Posterior vena cava (tissue), 2 donors: ENCODE measurements around the gene MAN2B1. TPM values are rescaled to one million over a fixed set of nuclear protein-coding genes. Genes with fewer than 3 reads are reported as not detected.
"Not testable (repeated sequence)": the region's sequence is repeated elsewhere in the genome, so short reads cannot be mapped to it uniquely, and the experiment has no call there.

Experiments
- DNase-seq: peaks from one replicate; pipeline ENCODE4 v3.0.0-alpha.2; 2020; ENCODE audit warnings: low spot score
- intact Hi-C, 2 donors: fragments of 100-400 bp; cut with DNase I; formaldehyde crosslinking; loops; one replicate each; pipeline versions ENCODE4 v1.14.1 to v1.14.2; 2022 to 2023
- total RNA-seq, 2 donors: library from RNA; stranded (reverse); fragmentation: NEBNext Ultra II Directional; extraction: Animal tissue kit (Norgen Biotek cat#: 25700); gene quantifications; one replicate each; pipeline ENCODE4 v1.2.1, GENCODE V29; 2021
- donor health status: DM: yes; HTN: yes; CAD: no.
- donor health status: DM: yes; HTN: yes; CAD: no.

The MAN2B1 gene
- total RNA-seq, 2 donors from 2014 or later = 57.2 to 95.8 TPM

DNA sequence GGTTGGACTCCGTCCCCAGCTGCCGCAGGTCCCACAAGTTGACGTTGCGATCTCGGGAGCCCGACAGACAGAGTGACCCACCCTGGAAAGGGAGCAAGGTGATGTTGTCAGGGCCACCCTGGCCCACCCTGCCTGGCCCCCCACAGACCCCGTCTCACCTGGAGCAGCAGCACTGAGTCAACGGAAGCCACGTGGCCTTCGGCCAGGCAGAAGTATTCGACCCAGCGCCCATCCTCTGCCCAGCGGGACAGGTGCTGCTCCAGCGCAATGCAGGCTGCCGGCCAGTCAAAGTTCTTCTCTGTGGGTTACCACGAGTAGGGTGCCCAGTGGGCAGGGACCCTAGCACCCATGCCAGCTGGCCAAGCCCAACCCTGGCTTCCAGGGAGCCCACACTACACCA is 28.1 kb upstream of the MAN2B1 start:
- DNase-seq = no peak
- intact Hi-C loops = no loop called here

DNA sequence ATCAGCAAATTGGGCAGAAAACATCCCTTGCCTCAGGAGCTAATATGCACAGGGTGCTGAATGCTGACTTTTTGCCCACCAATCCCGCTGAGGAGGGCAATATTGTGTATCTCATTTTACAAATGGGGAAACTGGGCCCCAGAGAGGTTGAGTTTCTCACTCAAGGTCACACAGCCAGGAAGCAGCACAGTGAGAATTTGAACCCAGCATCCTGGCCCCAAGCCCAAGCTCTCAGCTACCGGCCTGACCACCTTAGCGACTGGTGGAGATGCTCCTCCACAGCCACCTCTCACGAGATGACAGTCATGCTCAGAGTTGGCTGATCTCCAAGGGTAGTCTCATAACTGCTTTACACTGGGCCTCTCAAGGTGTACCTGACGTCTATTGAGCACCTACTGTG is 26.4 kb upstream of the MAN2B1 start:
- intact Hi-C loops = no loop called here
- DNase-seq = no peak

DNA sequence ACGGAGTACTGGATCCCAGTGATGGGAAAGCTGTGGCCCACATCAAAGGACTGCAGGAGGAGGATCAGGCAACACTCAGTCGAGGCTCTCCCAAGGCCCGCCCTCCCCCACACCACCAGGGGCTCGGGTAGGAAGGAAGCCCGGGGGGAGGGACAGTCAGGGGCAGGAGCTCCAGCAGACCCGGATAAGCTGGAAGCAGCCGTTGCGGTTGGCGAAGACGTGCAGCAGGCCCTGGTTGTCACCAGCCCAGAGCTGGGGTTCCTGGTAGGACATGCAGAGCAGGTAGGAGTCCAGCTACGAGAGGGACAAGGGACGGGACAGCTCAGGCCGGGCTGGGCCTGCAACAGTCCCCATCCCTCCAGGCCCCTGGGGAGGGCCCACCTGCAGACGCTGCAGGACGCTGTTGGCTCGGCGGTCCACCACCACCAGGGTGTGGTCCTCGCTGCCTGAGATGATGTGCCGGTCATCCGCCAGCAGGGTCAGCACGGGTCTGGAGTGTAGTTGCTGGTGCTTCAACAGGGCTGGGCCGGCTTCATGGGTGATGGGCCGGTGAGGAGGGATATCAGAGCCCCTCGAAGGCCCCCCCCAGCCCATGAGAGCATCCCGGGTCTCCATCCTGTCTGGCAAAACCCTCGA is 23.2 kb upstream of the MAN2B1 start:
- intact Hi-C loops = no loop called here
- DNase-seq = no peak

DNA sequence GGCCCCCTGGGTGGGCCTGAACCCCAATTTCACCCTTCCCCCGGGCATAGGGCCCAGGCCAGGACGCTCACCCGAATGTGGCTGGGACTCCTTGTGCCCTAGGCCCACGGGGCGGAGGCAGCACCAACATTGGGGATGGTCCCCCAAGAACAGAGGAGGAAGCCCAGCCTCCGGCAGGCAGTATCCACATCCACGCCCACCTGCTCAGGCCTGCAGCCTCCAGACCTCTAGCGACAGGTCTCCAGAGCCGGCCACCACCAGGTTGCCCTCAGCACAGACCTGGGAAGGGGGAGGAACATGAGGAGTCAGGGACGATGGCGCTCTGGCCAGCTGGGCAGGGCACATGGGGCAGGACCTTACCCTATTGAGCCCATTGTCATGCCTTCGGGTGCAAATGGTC is 22.5 kb upstream of the MAN2B1 start:
- DNase-seq = no peak
- intact Hi-C loops = no loop called here

DNA sequence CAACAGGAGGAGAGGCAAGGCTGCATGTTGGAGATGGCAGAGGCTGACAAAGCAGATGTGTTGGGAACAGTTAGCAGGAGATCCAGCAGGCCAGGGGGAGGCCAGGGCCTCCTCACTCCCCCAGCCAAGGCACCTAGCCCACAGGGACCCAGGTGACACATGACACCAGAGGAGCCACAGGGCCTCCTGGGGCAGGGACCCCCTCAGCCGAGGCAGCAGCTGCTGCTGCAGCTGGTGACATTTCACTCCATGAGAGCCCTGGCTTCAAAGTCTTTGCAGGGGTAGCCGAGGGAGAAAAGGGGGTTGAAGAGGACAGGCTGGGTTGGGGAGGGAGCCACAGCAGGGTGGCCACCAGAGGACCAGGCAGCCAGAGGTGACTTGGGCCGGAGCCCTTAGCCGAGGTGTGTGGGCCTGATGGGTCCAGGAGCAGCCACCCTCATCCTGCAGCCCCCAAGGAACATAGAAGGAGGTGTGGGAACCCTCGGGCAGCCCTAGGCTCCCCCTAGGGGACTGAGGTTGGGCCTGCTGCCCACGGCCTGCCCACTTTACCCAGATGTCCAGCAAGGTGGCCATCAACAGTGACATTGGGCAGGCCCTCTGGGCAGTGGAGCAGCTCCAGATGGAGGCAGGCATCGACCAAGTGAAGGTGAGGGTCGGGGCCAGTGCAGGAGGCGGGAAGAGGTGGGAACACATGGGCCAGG is 21.1 kb upstream of the MAN2B1 start, which contains the start of gene GNG14:
TSS of gene GNG14 (plus strand) at position 503 of the 701 bp plus-strand sequence. CDS start at position 554, 51 bp downstream.
- no peak for DNase-seq
- intact Hi-C loops = no loop called here

DNA sequence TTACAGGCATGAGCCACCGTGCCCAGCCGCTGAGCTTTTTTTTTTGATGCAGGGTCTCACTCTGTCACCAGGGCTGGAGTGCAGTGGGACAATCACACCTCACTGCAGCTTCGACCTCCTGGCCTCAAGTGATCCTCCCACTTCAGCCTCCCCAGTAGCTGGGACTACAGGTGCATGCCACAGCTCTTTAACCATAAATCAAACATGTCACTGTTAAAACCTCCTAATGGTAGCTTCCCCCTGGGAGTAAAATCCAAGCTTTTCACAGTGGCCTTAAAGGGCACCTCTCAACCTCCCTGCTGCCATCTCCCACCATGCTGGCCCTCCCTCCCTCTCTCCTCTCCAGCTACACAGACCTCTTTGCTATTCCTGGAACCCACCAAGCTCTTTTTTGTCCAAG is 19.3 kb upstream of the MAN2B1 start:
- DNase-seq = no peak
- intact Hi-C loops = no loop called here

DNA sequence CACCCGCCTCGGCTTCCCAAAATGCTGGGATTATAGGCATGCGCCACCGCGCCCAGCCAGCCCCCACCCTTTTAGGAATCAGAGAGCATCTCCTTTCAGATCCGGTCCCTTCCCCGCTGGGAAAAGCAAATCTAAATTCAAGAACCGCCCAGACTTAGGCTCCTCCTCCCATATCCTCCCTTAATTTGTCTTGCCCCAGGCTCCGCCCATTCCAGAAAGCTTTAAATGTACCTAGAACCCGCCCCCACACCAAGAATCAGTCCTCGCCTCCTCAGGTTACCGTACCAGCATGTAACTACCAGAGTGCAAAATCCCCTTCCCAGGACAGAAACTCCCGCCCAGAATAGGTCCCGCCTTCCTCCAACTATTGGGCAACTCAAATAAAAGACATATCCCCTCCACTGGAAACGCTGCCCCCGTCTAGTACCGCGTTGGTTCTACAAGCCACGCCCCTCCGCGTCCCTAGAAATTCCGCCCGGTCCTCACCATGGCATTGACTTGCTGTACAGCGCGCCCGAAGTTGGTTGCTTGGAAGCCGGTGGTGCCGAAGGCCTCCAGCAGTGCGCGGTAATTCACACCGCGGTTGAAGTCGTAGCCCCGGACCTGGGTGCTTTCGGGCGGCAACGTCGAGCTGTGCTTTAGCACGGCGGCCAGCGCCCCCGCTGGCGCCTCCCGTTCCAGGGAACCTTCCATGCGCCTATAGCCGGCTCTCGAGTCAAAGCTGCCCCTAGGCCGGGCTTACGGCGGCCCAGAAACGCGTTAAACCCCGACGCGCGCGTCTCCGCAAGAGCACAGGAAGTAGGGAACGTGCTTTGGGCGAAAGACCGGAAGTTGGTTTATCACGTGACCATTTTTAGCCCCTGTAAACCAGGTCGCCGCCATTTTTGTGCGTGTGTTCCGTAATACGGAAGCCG is 14.8 kb upstream of the MAN2B1 start, which contains the start of gene DHPS:
TSS of gene DHPS (minus strand) at position 807 of the 914 bp plus-strand sequence. CDS start at position 693, 114 bp downstream.
- peak; percentile 97 for DNase-seq
- intact Hi-C loops = no loop called here

DNA sequence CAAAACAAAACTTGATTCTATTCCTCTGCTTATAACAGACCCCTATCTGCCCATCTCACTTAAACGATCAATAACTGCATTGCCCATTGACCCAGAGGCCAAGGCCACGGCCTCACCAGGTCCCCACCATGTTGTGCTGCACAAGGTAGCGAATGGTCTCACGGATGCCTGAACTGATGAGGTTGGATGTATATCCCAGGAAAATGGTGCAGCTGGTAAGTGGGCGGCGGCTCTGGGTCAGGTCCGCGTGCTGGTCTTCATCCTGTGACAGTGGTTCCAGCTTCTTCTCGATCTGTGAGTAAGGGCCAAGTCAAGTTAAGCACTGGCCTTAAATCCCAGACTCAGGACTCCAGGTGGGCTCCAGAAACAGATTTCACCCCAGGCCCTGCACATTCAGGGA is 13.5 kb upstream of the MAN2B1 start:
- intact Hi-C loops = no loop called here
- DNase-seq = no peak

DNA sequence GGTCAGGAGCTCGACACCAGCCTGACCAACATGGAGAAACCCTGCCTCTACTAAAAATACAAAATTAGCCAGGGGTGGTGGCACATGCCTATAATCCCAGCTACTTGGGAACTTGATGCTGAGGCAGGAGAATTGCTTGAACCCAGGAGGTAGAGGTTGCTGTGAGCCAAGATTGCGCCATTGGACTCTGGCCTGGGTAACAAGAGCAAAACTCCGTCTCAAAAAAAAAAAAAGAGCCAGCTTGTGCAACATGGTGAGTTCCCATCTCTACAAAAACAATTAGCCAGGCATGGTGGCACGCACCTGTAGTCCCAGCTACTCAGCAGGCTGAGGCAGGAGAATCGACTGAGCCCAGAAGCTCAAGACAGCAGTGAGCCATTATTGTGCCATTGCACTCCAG is 11.5 kb upstream of the MAN2B1 start:
- intact Hi-C loops, DNase-seq: not testable (repeated sequence)

DNA sequence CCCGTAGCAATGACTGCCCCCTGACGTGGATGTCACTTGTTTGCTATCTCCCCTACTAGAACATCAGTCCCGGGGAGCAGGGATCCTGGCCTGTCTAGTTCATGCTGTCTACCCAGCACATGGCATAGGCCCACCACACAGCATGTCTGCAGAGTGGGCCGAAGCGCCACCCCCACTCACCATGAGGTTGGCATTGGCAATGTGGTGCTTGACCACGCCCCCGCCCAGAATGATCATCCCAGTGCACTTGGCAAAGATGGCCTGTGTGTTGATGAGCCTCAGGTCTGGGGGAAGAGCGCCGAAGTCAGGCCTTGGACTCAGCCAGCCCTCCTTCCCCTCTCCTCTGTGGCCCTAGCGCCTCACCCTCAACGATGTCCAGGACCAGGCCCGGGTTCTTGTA is 10.4 kb upstream of the MAN2B1 start:
- intact Hi-C loops = no loop called here
- DNase-seq = no peak

DNA sequence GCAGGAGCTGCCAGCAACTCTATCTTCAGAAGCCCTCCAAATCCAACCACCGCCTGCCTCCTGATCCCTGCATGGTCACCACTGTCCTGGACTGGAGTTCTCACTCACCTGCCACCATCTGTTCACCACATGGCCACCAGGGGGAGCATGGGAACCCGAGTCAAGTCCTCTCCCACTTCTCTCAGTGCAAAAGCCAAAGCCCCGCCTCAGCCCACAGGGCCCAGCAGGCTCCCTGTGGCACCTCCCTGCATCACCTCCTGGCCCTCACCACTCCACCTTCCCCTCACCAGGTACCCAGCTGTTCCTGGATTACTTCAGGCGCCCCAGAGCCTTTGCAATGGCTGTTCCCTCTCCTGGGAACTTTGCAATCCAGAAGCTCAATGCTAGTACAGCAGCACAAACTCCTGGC is 9.8 kb upstream of the MAN2B1 start:
- DNase-seq = peak; percentile 93
- intact Hi-C loops = no loop called here

DNA sequence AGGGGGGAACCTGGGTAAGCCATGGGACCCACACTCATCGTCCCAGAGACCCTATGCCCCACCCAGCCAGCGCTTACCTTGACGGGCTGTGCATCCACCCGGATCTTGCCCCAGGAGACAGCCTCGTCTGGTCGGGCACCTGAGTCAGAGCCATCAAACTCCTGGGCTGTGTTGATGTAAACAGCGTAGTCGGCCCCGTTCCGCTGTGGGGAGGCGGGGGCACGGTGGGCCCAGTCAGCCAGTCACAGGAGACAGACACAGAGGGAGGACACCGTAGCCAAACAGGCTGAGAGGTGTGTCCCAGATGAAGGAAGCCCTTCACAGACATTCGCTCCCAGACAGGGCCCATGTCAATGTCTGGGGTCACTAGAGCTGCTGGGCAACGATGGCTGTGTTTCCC is 9.4 kb upstream of the MAN2B1 start:
- intact Hi-C loops = no loop called here
- no peak for DNase-seq

DNA sequence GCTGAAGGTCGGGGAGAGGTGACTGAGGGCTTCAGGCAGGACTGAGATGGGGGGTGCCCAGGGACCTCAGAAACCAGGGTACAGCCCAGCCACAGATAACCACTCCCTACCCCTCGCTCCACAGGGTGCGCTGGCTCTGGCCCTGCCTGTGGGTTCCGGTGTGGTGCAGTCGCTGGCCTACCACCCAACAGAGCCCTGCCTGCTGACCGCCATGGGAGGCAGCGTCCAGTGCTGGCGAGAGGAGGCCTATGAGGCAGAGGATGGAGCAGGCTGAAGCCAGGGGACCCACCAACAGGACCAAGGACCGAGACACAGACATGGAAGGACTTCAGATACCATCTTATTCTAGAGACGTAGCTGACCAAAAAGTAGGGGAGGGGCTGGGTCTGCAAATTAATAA is 8.9 kb upstream of the MAN2B1 start:
- no peak for DNase-seq
- intact Hi-C loops = no loop called here

DNA sequence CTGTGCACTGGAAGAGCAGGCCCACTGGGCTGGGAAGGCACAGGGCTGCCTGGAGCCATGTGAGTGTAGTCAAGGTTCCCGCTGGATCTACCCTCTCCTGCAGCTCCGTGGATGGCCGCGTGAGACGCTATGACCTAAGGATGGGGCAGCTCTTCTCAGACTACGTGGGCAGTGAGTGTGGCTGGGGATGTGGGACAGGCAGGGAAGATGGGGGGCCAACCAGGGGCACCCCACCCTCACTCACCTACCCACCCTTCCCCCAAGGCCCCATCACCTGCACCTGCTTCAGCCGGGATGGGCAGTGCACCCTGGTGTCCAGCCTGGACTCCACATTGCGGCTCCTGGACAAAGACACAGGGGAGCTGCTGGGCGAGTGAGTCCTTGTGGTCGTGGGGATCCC is 6.2 kb upstream of the MAN2B1 start:
- intact Hi-C loops = loop anchor here in 1 of 2 donors (5.0 kb wide), 1 partner anchor 110 kb away; no protein-coding TSS in a partner anchor
- DNase-seq = no peak

DNA sequence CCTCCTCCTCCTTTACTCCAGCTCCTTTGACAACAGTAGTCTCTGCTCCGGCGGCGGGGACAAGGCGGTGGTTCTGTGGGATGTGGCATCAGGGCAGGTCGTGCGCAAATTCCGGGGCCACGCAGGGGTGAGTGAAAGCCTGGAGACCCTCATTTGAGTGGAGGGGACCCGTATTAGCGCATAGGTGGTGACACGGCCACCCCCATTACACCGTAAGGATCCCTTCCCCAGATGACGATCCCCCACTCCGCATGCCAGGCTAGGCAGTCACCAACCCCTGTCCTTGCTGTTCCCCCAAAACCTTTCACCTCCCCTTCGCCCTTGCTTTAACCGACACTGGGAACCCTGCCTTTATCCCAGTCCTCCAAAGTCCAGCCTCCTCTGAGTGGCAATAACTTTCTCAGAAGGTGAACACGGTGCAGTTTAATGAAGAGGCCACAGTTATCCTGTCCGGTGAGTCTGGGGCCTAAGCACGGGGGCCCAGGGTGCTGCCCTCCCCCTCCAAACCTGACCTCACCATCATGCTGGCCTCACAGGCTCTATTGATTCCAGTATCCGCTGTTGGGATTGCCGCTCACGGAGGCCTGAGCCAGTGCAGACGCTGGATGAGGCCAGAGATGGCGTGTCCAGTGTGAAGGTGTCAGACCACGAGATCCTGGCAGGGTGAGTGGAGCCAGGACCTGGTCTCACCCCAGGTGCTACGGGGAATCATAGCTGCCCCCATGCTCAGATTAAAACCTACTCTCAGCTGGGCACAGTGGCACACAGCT is 3.8 kb upstream of the MAN2B1 start:
- intact Hi-C loops = loop anchor here in 1 of 2 donors (5.0 kb wide), 1 partner anchor 108 kb away; no protein-coding TSS in a partner anchor
- DNase-seq = no peak

DNA sequence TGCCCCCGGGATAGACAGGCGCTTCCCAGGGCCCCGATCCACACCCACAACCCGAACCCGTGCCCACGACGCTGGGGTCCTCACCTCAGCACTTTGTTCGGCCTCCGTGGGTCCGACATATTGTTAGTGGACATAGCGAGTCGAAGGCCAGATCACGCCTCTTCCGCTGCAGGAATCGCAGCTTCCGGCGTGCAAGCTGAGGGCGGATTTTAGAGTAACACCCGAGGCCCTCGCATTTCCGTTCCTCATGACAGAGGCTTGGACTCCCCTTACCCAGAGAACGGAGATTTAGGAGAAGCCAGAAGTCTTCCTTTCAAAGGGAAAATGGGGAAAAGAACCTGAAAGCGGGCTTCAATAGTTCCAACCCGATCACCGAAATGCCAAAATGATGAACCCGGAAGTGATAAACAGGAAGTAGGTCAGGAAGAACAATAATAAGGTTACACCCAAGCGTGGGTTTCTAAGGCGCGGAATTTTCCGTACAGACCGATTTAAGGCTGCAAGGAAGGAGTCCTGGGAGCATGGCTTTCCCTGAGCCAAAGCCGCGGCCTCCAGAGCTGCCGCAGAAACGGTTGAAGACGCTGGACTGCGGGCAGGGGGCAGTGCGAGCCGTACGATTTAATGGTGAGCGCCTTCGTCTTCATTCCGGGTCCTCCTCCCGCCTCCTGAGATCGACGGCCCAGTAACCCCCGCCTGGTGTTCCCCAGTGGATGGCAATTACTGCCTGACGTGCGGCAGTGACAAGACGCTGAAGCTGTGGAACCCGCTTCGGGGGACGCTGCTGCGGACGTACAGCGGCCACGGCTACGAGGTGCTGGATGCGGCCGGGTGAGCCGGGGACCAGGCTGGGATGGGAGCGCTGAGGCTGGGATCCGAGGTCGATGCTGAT is 3.0 kb upstream of the MAN2B1 start:
- intact Hi-C loops = loop anchor here in 1 of 2 donors (5.0 kb wide), 1 partner anchor 107 kb away; no protein-coding TSS in a partner anchor
- DNase-seq = peak; percentile 93

DNA sequence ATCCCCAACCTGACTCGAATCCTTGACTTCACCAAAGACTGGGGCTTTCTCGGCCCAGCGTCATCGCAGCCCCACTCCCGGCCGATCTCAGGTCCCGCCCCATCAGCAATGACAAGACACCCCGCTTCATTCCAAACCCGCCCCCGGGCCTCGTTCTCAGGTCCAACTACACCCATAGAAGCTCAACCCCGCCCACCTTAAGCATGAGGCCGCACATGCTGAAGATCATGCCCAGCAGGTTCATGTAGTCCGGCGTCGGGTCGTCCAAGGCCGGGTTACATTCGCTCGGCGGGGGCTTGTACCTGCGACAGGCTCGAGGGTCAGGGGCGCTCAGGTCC is 2.4 kb upstream of the MAN2B1 start:
- DNase-seq = peak; percentile 87
- intact Hi-C loops = no loop called here

DNA sequence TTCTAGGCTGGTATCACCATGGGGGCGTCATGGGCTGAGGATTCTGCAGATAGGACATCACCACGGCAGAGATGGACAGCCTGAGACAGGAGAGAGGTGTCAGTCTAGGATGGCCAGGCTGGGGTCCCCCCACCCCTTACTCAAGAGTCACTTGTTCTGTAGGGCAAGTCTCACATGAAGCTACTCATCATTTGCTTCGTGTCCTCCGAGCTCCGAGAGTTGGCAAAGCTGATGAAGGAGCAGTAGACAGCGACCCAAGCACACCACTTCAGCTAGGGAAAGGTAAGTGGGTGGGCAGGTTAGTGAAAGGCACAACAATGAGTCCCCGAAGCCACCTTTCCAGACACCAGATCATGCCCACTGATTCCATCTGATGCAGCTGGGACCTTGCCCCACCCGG is 1.8 kb upstream of the MAN2B1 start:
- intact Hi-C loops = no loop called here
- no peak for DNase-seq
